Adrenal gland (tissue), 12 donors: ENCODE results near the gene GLRA3. TPM values are rescaled to one million over a fixed set of nuclear protein-coding genes. Genes with fewer than 3 reads are reported as not detected.
A peak's percentile ranks its signal among the peaks of the same experiment; 100 is the strongest.

Source experiments
- DNase-seq, 7 donors: peaks; one replicate each; pipeline ENCODE4 v3.0.0-alpha.2; 2019 to 2020
- H3K27ac ChIP-seq, 5 donors: fragments of 200-600 bp; sonication (generic) in 4 of 5; 1 replicate in 3 of 5; 2 replicates in 2 of 5; pipeline versions ENCODE4 v1.5.1 to v1.8.0; 2016 to 2020; ENCODE audit warnings: mild to moderate bottlenecking in 1 of 5
- H3K27me3 ChIP-seq: fragments of 200-600 bp; 2 replicates; pipeline ENCODE4 v1.8.0; 2021
- H3K36me3 ChIP-seq, 2 donors: fragments of 200-600 bp; replicated peaks in 1 of 2; 1 replicate in 1 of 2; 2 replicates in 1 of 2; pipeline versions ENCODE4 v1.5.1 to v1.8.0; 2018 to 2022
- H3K4me1 ChIP-seq, 2 donors: fragments of 200-600 bp; replicated peaks in 1 of 2; 1 replicate in 1 of 2; 2 replicates in 1 of 2; pipeline versions ENCODE4 v1.5.1 to v1.8.0; 2018 to 2021
- H3K4me3 ChIP-seq, 4 donors: fragments of 200-600 bp; sonication (generic) in 3 of 4; one replicate each; pipeline ENCODE4 v1.5.1; 2016 to 2018
- H3K9me3 ChIP-seq, 3 donors: fragments of 200-600 bp; sonication (generic) in 1 of 3; replicated peaks in 1 of 3; 1 replicate in 2 of 3; 2 replicates in 1 of 3; pipeline versions ENCODE4 v1.5.1 to v1.8.0; 2016 to 2021
- CTCF ChIP-seq, 6 experiments: fragments of 450-650 bp in 4 of 6; fragments of 200-600 bp in 2 of 6; sonication (generic) in 1 of 6; IDR thresholded peaks; 1 replicate in 5 of 6; 2 replicates in 1 of 6; pipeline versions ENCODE4 v1.5.1 to v1.8.0; 2016 to 2021; ENCODE audit warnings: antibody characterized with exemption in 6 of 6, mild to moderate bottlenecking in 2 of 6, moderate library complexity in 1 of 6
- POLR2A ChIP-seq, 2 donors: fragments of 450-650 bp; IDR thresholded peaks; one replicate each; pipeline ENCODE4 v1.6.1; 2017; ENCODE audit warnings: antibody characterized with exemption in 2 of 2, mild to moderate bottlenecking in 2 of 2, moderate library complexity in 1 of 2
- WGBS, 4 donors: extraction: QIAGEN DNeasy Blood & Tissue Kit in 2 of 4; methylation state at CpG; one replicate each; pipeline versions ENCODE4 v1.1.5 to v1.1.7; 2013 to 2017; 5-methylcytosine and 5-hydroxymethylcytosine counted together
- intact Hi-C, 2 donors: fragments of 100-400 bp; cut with DNase I; formaldehyde crosslinking; loops; one replicate each; pipeline versions ENCODE4 v1.14.1 to v1.15.0; 2022 to 2023
- polyA plus RNA-seq, 3 donors: library from polyadenylated mRNA; stranded (reverse); fragments of 200-250 nt in 2 of 3; fragments of 350-450 nt in 1 of 3; fragmentation: Illumina TruSeq in 1 of 3; extraction: RNeasy Lipid Tissue Mini Kit (QIAGEN cat#74804) in 1 of 3; gene quantifications; one replicate each; pipeline ENCODE4 v1.2.3, GENCODE V29; 2013 to 2014
- total RNA-seq, 9 donors: library from RNA; depleted of rRNA in 4 of 9; stranded (reverse); fragments of >200 nt in 4 of 9; fragments of 120-200 nt in 1 of 9; fragmentation: NEBNext Ultra II Directional in 1 of 9; extraction: Animal tissue kit (Norgen Biotek cat#: 25700) in 1 of 9; gene quantifications; one replicate each; pipeline versions ENCODE4 v1.1.0 to v1.2.4, GENCODE V29; 2013 to 2023
- donor health status: healthy with polysubstance abuse.
- donor health status: Bipolar disorder and iron deficiency.
- donor health status: DM: yes; HTN: yes; CAD: no.
- donor health status: DM: no; HTN: no; CAD: no.
- donor health status: DM: no; HTN: no; CAD: no.
- donor health status: DM: yes; HTN: yes; CAD: no.

The GLRA3 gene
- total and polyA plus RNA-seq, 12 donors, result 0.03 to 2.2 (median 0.24) TPM; not detected in 3

- intact Hi-C loops, result no loop called here
- H3K27me3 ChIP-seq, result no peaks in the 10 kb centered on the region
- no peaks in the 10 kb centered on the region for H3K9me3 ChIP-seq
- H3K27ac ChIP-seq, result peak overlapping the region in 2 of 5 donors; percentile 2 to 49
- no peak overlapping the region for H3K4me3 ChIP-seq
- no peaks in the 10 kb centered on the region for H3K4me1 ChIP-seq
- DNase-seq, result no peak
- H3K36me3 ChIP-seq, result no peaks in the 10 kb centered on the region
- 42 to 56% (median 47%) methylated on average over 3 of the region's 3 CpGs for WGBS, 4 donors
- TF ChIP-seq CTCF (IDR thresholded peaks at IDR 0.05), result no peak
- no peak for TF ChIP-seq POLR2A (IDR thresholded peaks at IDR 0.05)
Measured at GRCh38 chr4:174716986-174717770, 111.9 kb downstream of the GLRA3 start.

- Histone ChIP-seq H3K27me3 (no peaks in the 10 kb centered on the region), H3K27ac (no peak overlapping the region), H3K9me3 (no peaks in the 10 kb centered on the region), H3K4me1 (no peaks in the 10 kb centered on the region), H3K36me3 (no peaks in the 10 kb centered on the region), H3K4me3 (no peak overlapping the region)
- TF ChIP-seq CTCF (IDR thresholded peaks at IDR 0.05) (peak in 5 of 6 experiments; percentile 24 to 65 (median 57)), POLR2A (IDR thresholded peaks at IDR 0.05) (no peak)
- intact Hi-C loops, result loop anchor here in 1 of 2 donors (5.0 kb wide), 1 partner anchor 347 kb away; no protein-coding TSS in a partner anchor
- peak; percentile 17 to 57 (median 33) for DNase-seq
- 34 to 42% (median 37%) methylated on average over 8 of the region's 8 CpGs for WGBS, 4 donors
Measured at GRCh38 chr4:174714393-174715211, 114.4 kb downstream of the GLRA3 start.

- intact Hi-C loops, result loop anchor here in 1 of 2 donors (5.0 kb wide), 1 partner anchor 347 kb away; no protein-coding TSS in a partner anchor
- Histone ChIP-seq H3K9me3 (no peaks in the 10 kb centered on the region), H3K27ac (no peak overlapping the region), H3K4me1 (no peaks in the 10 kb centered on the region), H3K27me3 (no peaks in the 10 kb centered on the region), H3K36me3 (no peaks in the 10 kb centered on the region), H3K4me3 (no peak overlapping the region)
- no peak for DNase-seq
- 35 to 51% (median 46%) methylated on average over 2 of the region's 2 CpGs for WGBS, 4 donors
- no peak for TF ChIP-seq POLR2A (IDR thresholded peaks at IDR 0.05)
- TF ChIP-seq CTCF (IDR thresholded peaks at IDR 0.05), result no peak
Measured at GRCh38 chr4:174713821-174714220, 115.2 kb downstream of the GLRA3 start.

GRCh38 chr4:174713181-174713580, 115.9 kb downstream of the GLRA3 start:
- Histone ChIP-seq H3K4me3 (no peak overlapping the region), H3K27ac (no peak overlapping the region), H3K9me3 (no peaks in the 10 kb centered on the region), H3K27me3 (no peaks in the 10 kb centered on the region), H3K4me1 (no peaks in the 10 kb centered on the region), H3K36me3 (no peaks in the 10 kb centered on the region)
- intact Hi-C loops, result loop anchor here in 1 of 2 donors (5.0 kb wide), 1 partner anchor 346 kb away; no protein-coding TSS in a partner anchor
- whole genome bisulfite sequencing, 4 donors, result 46 to 62% (median 50%) methylated on average over 2 of the region's 2 CpGs
- TF ChIP-seq CTCF (IDR thresholded peaks at IDR 0.05), result no peak
- no peak for TF ChIP-seq POLR2A (IDR thresholded peaks at IDR 0.05)
- no peak for DNase-seq
